ENCODE data around the gene IKZF5.
A peak's percentile ranks its signal among the peaks of the same experiment; 100 is the strongest.

IKZF5 gene

GRCh38 chr10:123016228-123016627, 7.6 kb upstream of the IKZF5 start:
- DNase-seq (ENCODE audit: low read depth, low spot score): no peak

GRCh38 chr10:123014772-123015171, 6.2 kb upstream of the IKZF5 start:
- no peak for DNase-seq (ENCODE audit: low read depth, low spot score)

- no peak for DNase-seq (ENCODE audit: low read depth, low spot score)
These were observed 5.1 kb upstream of the IKZF5 start for GRCh38 chr10:123013456-123014419.

- DNase-seq (ENCODE audit: low read depth, low spot score): no peak
These were observed 3.4 kb upstream of the IKZF5 start for GRCh38 chr10:123011987-123012386.

- DNase-seq (ENCODE audit: low read depth, low spot score): peak; percentile 28
These were observed 668 bp upstream of the IKZF5 start for GRCh38 chr10:123009105-123009820.

- peak; percentile 54 for DNase-seq (ENCODE audit: low read depth, low spot score)
These were observed 839 bp downstream of the IKZF5 start for GRCh38 chr10:123007558-123008354.

GRCh38 chr10:123004298-123004697, 4.3 kb downstream of the IKZF5 start:
- no peak for DNase-seq (ENCODE audit: low read depth, low spot score)

- DNase-seq (ENCODE audit: low read depth, low spot score): no peak
These were observed 7.2 kb downstream of the IKZF5 start for GRCh38 chr10:123001370-123001769.

- DNase-seq (ENCODE audit: low read depth, low spot score): no peak
These were observed 8.4 kb downstream of the IKZF5 start for GRCh38 chr10:123000155-123000554.

- DNase-seq (ENCODE audit: low read depth, low spot score): no peak
These were observed 9.2 kb downstream of the IKZF5 start for GRCh38 chr10:122999347-122999746.

- DNase-seq (ENCODE audit: low read depth, low spot score): no peak
These were observed 9.7 kb downstream of the IKZF5 start for GRCh38 chr10:122998934-122999333.

- DNase-seq (ENCODE audit: low read depth, low spot score): no peak
These were observed 10.2 kb downstream of the IKZF5 start for GRCh38 chr10:122998360-122998917.

- DNase-seq (ENCODE audit: low read depth, low spot score): no peak
These were observed 10.7 kb downstream of the IKZF5 start for GRCh38 chr10:122997864-122998263.

GRCh38 chr10:122995936-122996335, 12.7 kb downstream of the IKZF5 start:
- DNase-seq (ENCODE audit: low read depth, low spot score): no peak

- DNase-seq (ENCODE audit: low read depth, low spot score): no peak
These were observed 14.7 kb downstream of the IKZF5 start for GRCh38 chr10:122993797-122994336.

- DNase-seq (ENCODE audit: low read depth, low spot score): no peak
These were observed 16.5 kb downstream of the IKZF5 start for GRCh38 chr10:122992031-122992585.

GRCh38 chr10:122990278-122990677, 18.3 kb downstream of the IKZF5 start:
- DNase-seq (ENCODE audit: low read depth, low spot score): peak; percentile 23

- peak; percentile 8 for DNase-seq (ENCODE audit: low read depth, low spot score)
These were observed 20.1 kb downstream of the IKZF5 start for GRCh38 chr10:122988501-122988900.

- DNase-seq (ENCODE audit: low read depth, low spot score): peak; percentile 66
These were observed 22.3 kb downstream of the IKZF5 start for GRCh38 chr10:122986335-122986734.

- no peak for DNase-seq (ENCODE audit: low read depth, low spot score)
These were observed 23.9 kb downstream of the IKZF5 start for GRCh38 chr10:122984708-122985107.

- no peak for DNase-seq (ENCODE audit: low read depth, low spot score)
These were observed 24.7 kb downstream of the IKZF5 start for GRCh38 chr10:122983898-122984297.
